HG03565 (cell line): ENCODE results near the gene AFAP1.

Source experiments
- ATAC-seq: cut with Tn5 transposase; IDR thresholded peaks from one replicate; pipeline ENCODE4 v1.9.1; 2021; ENCODE audit warnings: mild to moderate bottlenecking, moderate library complexity; ENCODE audit not compliant: unreplicated experiment

Gene AFAP1

GRCh38 chr4:7868892-7869471, 70.7 kb downstream of the AFAP1 start:
- no peak for ATAC-seq

- no peak for ATAC-seq
Measured at GRCh38 chr4:7868436-7868775, 71.3 kb downstream of the AFAP1 start.

- no peak for ATAC-seq
Measured at GRCh38 chr4:7867701-7868435, 71.8 kb downstream of the AFAP1 start.

- ATAC-seq, result no peak
Measured at GRCh38 chr4:7867191-7867590, 72.5 kb downstream of the AFAP1 start.

- ATAC-seq, result no peak
Measured at GRCh38 chr4:7865533-7865932, 74.1 kb downstream of the AFAP1 start.

- no peak for ATAC-seq
Measured at GRCh38 chr4:7864685-7865084, 75.0 kb downstream of the AFAP1 start.

- no peak for ATAC-seq
Measured at GRCh38 chr4:7863911-7864681, 75.6 kb downstream of the AFAP1 start.

GRCh38 chr4:7862561-7863192, 77.0 kb downstream of the AFAP1 start:
- no peak for ATAC-seq

GRCh38 chr4:7861440-7861881, 78.2 kb downstream of the AFAP1 start:
- no peak for ATAC-seq

GRCh38 chr4:7860600-7861163, 79.0 kb downstream of the AFAP1 start:
- no peak for ATAC-seq

GRCh38 chr4:7859326-7859725, 80.3 kb downstream of the AFAP1 start:
- ATAC-seq, result no peak

GRCh38 chr4:7858498-7858897, 81.2 kb downstream of the AFAP1 start:
- ATAC-seq, result no peak

- ATAC-seq, result no peak
Measured at GRCh38 chr4:7857993-7858392, 81.7 kb downstream of the AFAP1 start.

- ATAC-seq, result no peak
Measured at GRCh38 chr4:7857238-7857701, 82.4 kb downstream of the AFAP1 start.

GRCh38 chr4:7855731-7856130, 83.9 kb downstream of the AFAP1 start:
- ATAC-seq, result no peak

- ATAC-seq, result no peak
Measured at GRCh38 chr4:7854697-7855370, 84.8 kb downstream of the AFAP1 start.

GRCh38 chr4:7854216-7854615, 85.4 kb downstream of the AFAP1 start:
- no peak for ATAC-seq

GRCh38 chr4:7853271-7853670, 86.4 kb downstream of the AFAP1 start:
- ATAC-seq, result no peak

GRCh38 chr4:7852568-7853185, 87.0 kb downstream of the AFAP1 start:
- ATAC-seq, result no peak

- no peak for ATAC-seq
Measured at GRCh38 chr4:7850489-7850888, 89.2 kb downstream of the AFAP1 start.
